HEK293T (cell line): Measurements from ENCODE around the gene KCNJ15.

Source experiments
- FOXK2 ChIP-seq: fragments of 450-650 bp; IDR thresholded peaks from 2 replicates; pipeline ENCODE4 v1.6.1; 2016; ENCODE audit warnings: mild to moderate bottlenecking
- ZNF384 ChIP-seq: fragments of 450-650 bp; IDR thresholded peaks from 2 replicates; pipeline ENCODE4 v1.6.1; 2016

DNA sequence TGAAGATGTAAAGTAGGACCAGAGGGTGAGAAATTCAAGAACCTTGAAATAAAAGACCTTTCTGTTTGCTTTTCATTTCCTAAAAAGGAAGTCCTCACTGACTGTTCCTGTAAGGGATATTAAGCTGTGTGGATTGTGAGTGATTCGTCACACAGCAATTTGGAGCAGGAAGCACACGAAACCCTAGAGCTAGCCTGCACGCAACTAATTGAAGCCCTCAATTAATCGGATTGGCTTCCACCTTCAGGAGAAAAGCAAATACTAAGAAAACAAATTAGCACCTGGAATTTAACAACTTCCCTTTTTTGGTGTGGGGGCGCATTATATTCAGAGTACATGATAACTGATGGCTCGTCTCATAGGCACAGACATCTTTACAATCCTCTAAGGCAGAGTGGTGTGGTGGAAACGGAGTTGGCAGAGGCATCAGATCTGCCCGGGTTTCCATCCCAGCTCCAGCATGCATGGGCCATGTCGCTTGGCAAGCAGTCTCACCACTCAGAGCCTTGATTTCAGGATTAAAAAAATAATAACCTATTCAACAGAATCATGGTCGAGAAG, 95.2 kb downstream of the KCNJ15 start:
- TF ChIP-seq ZNF384 (no peak), FOXK2 (no peak)
